Posterior cingulate gyrus (tissue), 11 donors: Measurements from ENCODE around the gene GOLGA8R.
"Not testable (repeated sequence)": the region's sequence is repeated elsewhere in the genome, so short reads cannot be mapped to it uniquely, and the experiment has no call there.

Experiments
- DNase-seq, 10 donors: peaks; one replicate each; pipeline versions ENCODE4 v3.0.0 to v3.0.0-alpha.2; 2020 to 2021; ENCODE audit warnings: mixed read lengths in 3 of 10
- intact Hi-C: fragments of 100-400 bp; cut with DNase I; formaldehyde crosslinking; loops from one replicate; pipeline ENCODE4 v1.15.1; 2023

Gene GOLGA8R

GRCh38 chr15:30360990-30361389 is 53.1 kb downstream of the GOLGA8R start:
- intact Hi-C loops = not testable (repeated sequence)

GRCh38 chr15:30355043-30355442 is 59.0 kb downstream of the GOLGA8R start:
- peak in 2 of 10 donors; percentile 35 to 56 for DNase-seq
- intact Hi-C loops = not testable (repeated sequence)

More at GRCh38 chr15:30360990-30361389, 53.1 kb downstream of the GOLGA8R start:
- DNase-seq = not testable (repeated sequence)
